IMR-90 (cell line): Measurements from ENCODE around the gene AFAP1L2. TPM values are rescaled to one million over a fixed set of nuclear protein-coding genes. Genes with fewer than 3 reads are reported as not detected.
A peak's percentile ranks its signal among the peaks of the same experiment; 100 is the strongest.

Source experiments
- ATAC-seq: fragments of 200-7000 bp; cut with Tn5 transposase; 2 replicates; pipeline ENCODE4 v1.9.1; 2020; ENCODE audit warnings: low read depth, mild to moderate bottlenecking, moderate library complexity
- BruUV-seq: library from RNA; stranded (reverse); fragments of 400-500 nt; replicated peaks from 2 replicates; lab custom pipeline; 2021; lab: Mats Ljungman, UMichigan
- CTCF ChIA-PET: fragments of 300-600 bp; formaldehyde crosslinking; extraction: SDS; loops from one replicate; lab custom pipeline; 2021; ENCODE audit warnings: antibody characterized with exemption; lab: Yijun Ruan, JAX
- POLR2A ChIA-PET: fragments of 300-600 bp; sonication (Branson Sonifier 250); formaldehyde crosslinking; loops from one replicate; lab custom pipeline; 2022; ENCODE audit warnings: antibody characterized with exemption; ENCODE audit not compliant: unreplicated experiment; lab: Charles Lee
- DNase-seq: peaks from one replicate; pipeline ENCODE4 v3.0.0; 2013
- H2AFZ ChIP-seq: replicated peaks from 2 replicates; pipeline ENCODE3; 2013; ENCODE audit warnings: low read length, mild to moderate bottlenecking; ENCODE audit not compliant: poor library complexity
- H2AK5ac ChIP-seq: 2 replicates; pipeline ENCODE4 v1.6.1; 2013; ENCODE audit warnings: low read depth, low read length, inconsistent platforms
- H2AK9ac ChIP-seq: replicated peaks from 2 replicates; pipeline ENCODE3; 2013; ENCODE audit warnings: mild to moderate bottlenecking, low read depth, low read length, moderate library complexity; ENCODE audit not compliant: poor library complexity
- H2BK120ac ChIP-seq: 2 replicates; pipeline ENCODE4 v1.6.1; 2013; ENCODE audit warnings: low read depth, low read length, inconsistent platforms
- H2BK15ac ChIP-seq: 3 replicates; pipeline ENCODE4 v1.6.1; 2013; ENCODE audit warnings: low read depth, low read length, inconsistent platforms
- H2BK20ac ChIP-seq: 2 replicates; pipeline ENCODE4 v1.6.1; 2013; ENCODE audit warnings: low read depth, mild to moderate bottlenecking, inconsistent platforms, low read length, moderate library complexity
- H2BK5ac ChIP-seq: 2 replicates; pipeline ENCODE4 v1.6.1; 2013; ENCODE audit warnings: mild to moderate bottlenecking, low read depth, low read length, inconsistent platforms; ENCODE audit not compliant: poor library complexity, severe bottlenecking
- H3K14ac ChIP-seq: replicated peaks from 2 replicates; pipeline ENCODE4 v1.6.1; 2013; ENCODE audit warnings: low read depth, low read length, inconsistent platforms
- H3K18ac ChIP-seq: 2 replicates; pipeline ENCODE4 v1.6.1; 2013; ENCODE audit warnings: low read depth, low read length, control low read depth
- H3K23ac ChIP-seq: 2 replicates; pipeline ENCODE4 v1.6.1; 2013; ENCODE audit warnings: low read depth, low read length, inconsistent platforms
- H3K27ac ChIP-seq: 2 replicates; pipeline ENCODE4 v1.5.1; 2013; ENCODE audit warnings: mild to moderate bottlenecking, control low read depth, low read length; ENCODE audit not compliant: insufficient read depth
- H3K27me3 ChIP-seq: 2 replicates; pipeline ENCODE4 v1.6.1; 2013; ENCODE audit warnings: low read length; ENCODE audit not compliant: control insufficient read depth, insufficient read depth
- H3K36me3 ChIP-seq: 2 replicates; pipeline ENCODE4 v1.6.1; 2013; ENCODE audit warnings: low read length, mixed read lengths; ENCODE audit not compliant: control insufficient read depth, insufficient read depth
- H3K4ac ChIP-seq: 2 replicates; pipeline ENCODE4 v1.6.1; 2013; ENCODE audit warnings: low read depth, low read length, inconsistent platforms
- H3K4me1 ChIP-seq: 2 replicates; pipeline ENCODE4 v1.6.1; 2013; ENCODE audit warnings: low read length, mixed read lengths; ENCODE audit not compliant: control insufficient read depth, insufficient read depth
- H3K4me2 ChIP-seq: 2 replicates; pipeline ENCODE4 v1.6.1; 2013; ENCODE audit warnings: low read depth, mild to moderate bottlenecking, control low read depth, low read length, moderate library complexity
- H3K4me3 ChIP-seq: 2 replicates; pipeline ENCODE4 v1.5.1; 2013; ENCODE audit warnings: low read depth, mild to moderate bottlenecking, control low read depth, low read length, moderate library complexity; ENCODE audit not compliant: insufficient read depth
- H3K56ac ChIP-seq: 2 replicates; pipeline ENCODE4 v1.6.1; 2013; ENCODE audit warnings: low read length, inconsistent platforms; ENCODE audit not compliant: insufficient read depth; ENCODE audit errors: extremely low read depth
- H3K79me1 ChIP-seq, 2 experiments: 2 replicates each; pipeline ENCODE4 v1.6.1; 2013; ENCODE audit warnings: low read length in 2 of 2, inconsistent platforms in 1 of 2, low read depth in 1 of 2
- H3K9ac ChIP-seq: 2 replicates; pipeline ENCODE4 v1.6.1; 2013; ENCODE audit warnings: low read depth, low read length, control low read depth
- H3K9me1 ChIP-seq: 2 replicates; pipeline ENCODE4 v1.6.1; 2013; ENCODE audit warnings: low read length, inconsistent platforms; ENCODE audit not compliant: insufficient read depth
- H3K9me3 ChIP-seq: 2 replicates; pipeline ENCODE4 v1.6.1; 2013; ENCODE audit warnings: low read length; ENCODE audit not compliant: control insufficient read depth, insufficient read depth
- H4K20me1 ChIP-seq: 2 replicates; pipeline ENCODE4 v1.6.1; 2013; ENCODE audit warnings: low read length, inconsistent platforms; ENCODE audit not compliant: insufficient read depth
- H4K5ac ChIP-seq: 2 replicates; pipeline ENCODE4 v1.6.1; 2013; ENCODE audit warnings: mild to moderate bottlenecking, low read depth, low read length, control low read depth
- H4K8ac ChIP-seq, 2 experiments: 2 replicates each; pipeline ENCODE4 v1.6.1; 2013; ENCODE audit warnings: low read depth in 2 of 2, low read length in 2 of 2, control low read depth in 1 of 2, inconsistent platforms in 1 of 2
- H4K91ac ChIP-seq: 2 replicates; pipeline ENCODE4 v1.6.1; 2013; ENCODE audit warnings: low read depth, low read length, inconsistent platforms; ENCODE audit not compliant: insufficient read depth
- BHLHE40 ChIP-seq: fragments of 150-350 bp; IDR thresholded peaks from 2 replicates; pipeline ENCODE4 v1.6.1; 2016; ENCODE audit warnings: mild to moderate bottlenecking, low read depth, low read length
- CHD1 ChIP-seq: IDR thresholded peaks from 2 replicates; pipeline ENCODE4 v1.6.1; 2012; ENCODE audit warnings: low read depth, low read length, improper control_type of control experiment
- MAZ ChIP-seq: IDR thresholded peaks from 2 replicates; pipeline ENCODE4 v1.6.1; 2012; ENCODE audit warnings: low read depth, mild to moderate bottlenecking, low read length, improper control_type of control experiment, moderate library complexity, borderline replicate concordance
- MXI1 ChIP-seq: IDR thresholded peaks from 2 replicates; pipeline ENCODE4 v1.6.1; 2012; ENCODE audit warnings: low read depth, mild to moderate bottlenecking, low read length, moderate library complexity, borderline replicate concordance
- NFE2L2 ChIP-seq: fragments of 150-350 bp; IDR thresholded peaks from 2 replicates; pipeline ENCODE4 v1.6.1; 2016; ENCODE audit warnings: low read depth, mild to moderate bottlenecking, low read length
- POLR2A ChIP-seq: IDR thresholded peaks from 2 replicates; pipeline ENCODE4 v1.6.1; 2012; ENCODE audit warnings: mild to moderate bottlenecking, low read depth, low read length
- RCOR1 ChIP-seq: IDR thresholded peaks from 2 replicates; pipeline ENCODE4 v1.6.1; 2012; ENCODE audit warnings: mild to moderate bottlenecking, low read length, improper control_type of control experiment; ENCODE audit not compliant: insufficient replicate concordance
- RFX5 ChIP-seq: IDR thresholded peaks from 2 replicates; pipeline ENCODE4 v1.8.0; 2012; ENCODE audit warnings: low read depth, mild to moderate bottlenecking, low read length, moderate library complexity
- USF2 ChIP-seq: fragments of 150-350 bp; IDR thresholded peaks from 2 replicates; pipeline ENCODE4 v1.6.1; 2017; ENCODE audit warnings: mild to moderate bottlenecking, antibody characterized with exemption, low read length, low read depth
- WGBS, 2 experiments: methylation state at CpG; one replicate each; pipeline versions ENCODE4 v1.1.5 to v1.1.7; 2013; ENCODE audit warnings: missing lambda C conversion rate in 2 of 2; ENCODE audit not compliant: insufficient read length in 1 of 2; ENCODE audit errors: extremely low coverage in 2 of 2; 5-methylcytosine and 5-hydroxymethylcytosine counted together
- dilution Hi-C: fragments of 300-500 bp; cut with HindIII; formaldehyde crosslinking; loops from one replicate; pipeline ENCODE4 v1.14.3; 2018; ENCODE audit warnings: low sequenced_read_pairs; ENCODE audit not compliant: unreplicated experiment
- in situ Hi-C: fragments of 300-500 bp; cut with MboI; formaldehyde crosslinking; loops from 3 replicates; pipeline ENCODE4 v1.14.3; 2019; ENCODE audit warnings: low sequenced_read_pairs, inconsistent platforms, mixed read lengths
- intact Hi-C: fragments of 100-400 bp; cut with micrococcal nuclease; formaldehyde crosslinking; loops from 2 replicates; pipeline ENCODE4 v1.10.0; 2022
- polyA plus RNA-seq, 3 experiments: library from polyadenylated mRNA; depleted of rRNA; stranded (reverse); fragments of >200 nt; gene quantifications; 2 replicates each; pipeline ENCODE4 v1.2.3, GENCODE V29; 2012; ENCODE audit warnings: low replicate concordance in 1 of 3
- total RNA-seq: library from RNA; depleted of rRNA; stranded (reverse); fragments of >200 nt; gene quantifications from 2 replicates; pipeline ENCODE4 v1.2.3, GENCODE V29; 2012
- TF ChIP-seq, protein P1 (sequence below): fragments of 150-350 bp; IDR thresholded peaks from 2 replicates; pipeline ENCODE4 v1.6.1; 2016; ENCODE audit warnings: low read depth, mild to moderate bottlenecking, low read length, moderate library complexity, borderline replicate concordance

AFAP1L2 gene
- total and polyA plus RNA-seq, 2 of the 4 experiments (the other 2 are of a cell fraction), result under 0.01 to 0.10 TPM

- H3K18ac ChIP-seq, result no peak overlapping the region
- intact Hi-C loops (no loop called here), in situ Hi-C loops (no loop called here), dilution Hi-C loops (no loop called here)
- no peak overlapping the region for H4K8ac ChIP-seq
- POLR2A ChIA-PET, result no interaction called here
- peaks cover 8% of the 10 kb centered on the region; the same call in 1 of the 2 replicates for H3K4me1 ChIP-seq
- no peaks in the 10 kb centered on the region for H4K20me1 ChIP-seq
- no peak overlapping the region for H2AK5ac ChIP-seq
- BruUV-seq, result no TSS peak
- H4K5ac ChIP-seq, result no peak overlapping the region
- DNase-seq (no peak), ATAC-seq (0 out of 2 replicates have a peak, but pooled peaks have one; percentile 18)
- CTCF ChIA-PET, result no interaction called here
- TF ChIP-seq NFE2L2 (no peak), POLR2A (no peak), CHD1 (no peak), MAZ (no peak), RFX5 (no peak), BHLHE40 (no peak), RCOR1 (no peak), MXI1 (no peak), USF2 (no peak)
- TF ChIP-seq, protein P1, sequence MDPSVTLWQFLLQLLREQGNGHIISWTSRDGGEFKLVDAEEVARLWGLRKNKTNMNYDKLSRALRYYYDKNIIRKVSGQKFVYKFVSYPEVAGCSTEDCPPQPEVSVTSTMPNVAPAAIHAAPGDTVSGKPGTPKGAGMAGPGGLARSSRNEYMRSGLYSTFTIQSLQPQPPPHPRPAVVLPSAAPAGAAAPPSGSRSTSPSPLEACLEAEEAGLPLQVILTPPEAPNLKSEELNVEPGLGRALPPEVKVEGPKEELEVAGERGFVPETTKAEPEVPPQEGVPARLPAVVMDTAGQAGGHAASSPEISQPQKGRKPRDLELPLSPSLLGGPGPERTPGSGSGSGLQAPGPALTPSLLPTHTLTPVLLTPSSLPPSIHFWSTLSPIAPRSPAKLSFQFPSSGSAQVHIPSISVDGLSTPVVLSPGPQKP, result no peak
- no peaks in the 10 kb centered on the region for H3K36me3 ChIP-seq
- no peak overlapping the region for H2BK15ac ChIP-seq
- no peak overlapping the region for H2AK9ac ChIP-seq
- WGBS, 2 experiments, result no CpG with 5 or more reads among the region's 2 CpGs
- H2BK5ac ChIP-seq, result no peak overlapping the region
- no peak overlapping the region for H3K4me3 ChIP-seq
- H3K9ac ChIP-seq, result no peak overlapping the region
- no peak overlapping the region for H3K23ac ChIP-seq
- no peak overlapping the region for H2BK120ac ChIP-seq
- H3K79me1 ChIP-seq, result no peaks in the 10 kb centered on the region
- H3K56ac ChIP-seq, result no peak overlapping the region
- H3K4me2 ChIP-seq, result no peak overlapping the region
- no peak overlapping the region for H3K27ac ChIP-seq
- H2AFZ ChIP-seq, result no peak overlapping the region
- no peaks in the 10 kb centered on the region for H3K9me3 ChIP-seq
- peaks cover 3% of the 10 kb centered on the region for H3K27me3 ChIP-seq
- no peak overlapping the region for H4K91ac ChIP-seq
- peaks cover 4% of the 10 kb centered on the region; the same call in 1 of the 2 replicates for H3K9me1 ChIP-seq
- no peak overlapping the region for H2BK20ac ChIP-seq
- H3K4ac ChIP-seq, result no peak overlapping the region
- no peak overlapping the region for H3K14ac ChIP-seq
Measured at GRCh38 chr10:114353383-114353782, 50.9 kb downstream of the AFAP1L2 start.
